HG03159 (cell line): ENCODE measurements around the gene DIDO1.

Experiments
- ATAC-seq: cut with Tn5 transposase; IDR thresholded peaks from one replicate; pipeline ENCODE4 v1.9.1; 2021; ENCODE audit warnings: mild to moderate bottlenecking, moderate library complexity; ENCODE audit not compliant: unreplicated experiment

Gene DIDO1

GRCh38 chr20:62838128-62838891 is 88.0 kb downstream of the DIDO1 start:
- ATAC-seq, result peak; percentile 59

- peak; percentile 32 for ATAC-seq
These were observed 88.5 kb downstream of the DIDO1 start for GRCh38 chr20:62837790-62838127.

- no peak for ATAC-seq
These were observed 89.3 kb downstream of the DIDO1 start for GRCh38 chr20:62836967-62837490.

- ATAC-seq, result no peak
These were observed 90.1 kb downstream of the DIDO1 start for GRCh38 chr20:62835931-62836861.

GRCh38 chr20:62834967-62835730 is 91.2 kb downstream of the DIDO1 start:
- no peak for ATAC-seq

GRCh38 chr20:62832951-62833391 is 93.3 kb downstream of the DIDO1 start:
- ATAC-seq, result no peak

- no peak for ATAC-seq
These were observed 93.9 kb downstream of the DIDO1 start for GRCh38 chr20:62832212-62832922.

- ATAC-seq, result no peak
These were observed 94.5 kb downstream of the DIDO1 start for GRCh38 chr20:62831854-62832211.

- no peak for ATAC-seq
These were observed 94.9 kb downstream of the DIDO1 start for GRCh38 chr20:62831361-62831788.

- no peak for ATAC-seq
These were observed 95.5 kb downstream of the DIDO1 start for GRCh38 chr20:62830821-62831220.

GRCh38 chr20:62830251-62830650 is 96.1 kb downstream of the DIDO1 start:
- no peak for ATAC-seq

GRCh38 chr20:62829231-62830230 is 96.8 kb downstream of the DIDO1 start:
- no peak for ATAC-seq

- ATAC-seq, result no peak
These were observed 97.6 kb downstream of the DIDO1 start for GRCh38 chr20:62828511-62829230.

GRCh38 chr20:62828051-62828450 is 98.3 kb downstream of the DIDO1 start:
- ATAC-seq, result no peak
